Naive B cell (primary cell): ENCODE results near the gene ACP3. TPM values are rescaled to one million over a fixed set of nuclear protein-coding genes. Genes with fewer than 3 reads are reported as not detected.
"Not testable (repeated sequence)": the region's sequence is repeated elsewhere in the genome, so short reads cannot be mapped to it uniquely, and the experiment has no call there.

Experiments used
- ATAC-seq, 2 donors: fragments of 150-1000 bp; cut with Tn5 transposase; 2 replicates each; pipeline ENCODE4 v1.10.0; 2021; ENCODE audit warnings: low read depth in 2 of 2, mild to moderate bottlenecking in 2 of 2, moderate library complexity in 2 of 2
- DNase-seq: peaks from one replicate; pipeline ENCODE4 v3.0.0; 2022
- H3K27ac Mint-ChIP-seq, 6 donors: one replicate each; pipeline ENCODE4 v1.8.0; 2020 to 2022; ENCODE audit warnings: mild to moderate bottlenecking in 6 of 6, mixed read lengths in 6 of 6, moderate library complexity in 5 of 6, inconsistent platforms in 2 of 6
- H3K27me3 Mint-ChIP-seq, 3 donors: one replicate each; pipeline ENCODE4 v1.8.0; 2021 to 2022; ENCODE audit warnings: mixed read lengths in 3 of 3, mild to moderate bottlenecking in 1 of 3
- H3K36me3 Mint-ChIP-seq, 2 donors: one replicate each; pipeline ENCODE4 v1.8.0; 2020 to 2022; ENCODE audit warnings: mixed read lengths in 2 of 2, inconsistent platforms in 1 of 2, mild to moderate bottlenecking in 1 of 2
- H3K4me1 Mint-ChIP-seq, 3 donors: one replicate each; pipeline ENCODE4 v1.8.0; 2020 to 2022; ENCODE audit warnings: mixed read lengths in 3 of 3, inconsistent platforms in 1 of 3, mild to moderate bottlenecking in 1 of 3, moderate library complexity in 1 of 3
- H3K4me3 Mint-ChIP-seq, 8 donors: one replicate each; pipeline ENCODE4 v1.8.0; 2020 to 2022; ENCODE audit warnings: mild to moderate bottlenecking in 8 of 8, mixed read lengths in 8 of 8, moderate library complexity in 8 of 8, inconsistent platforms in 2 of 8
- H3K9me3 Mint-ChIP-seq, 7 donors: one replicate each; pipeline ENCODE4 v1.8.0; 2020 to 2022; ENCODE audit warnings: mixed read lengths in 7 of 7, mild to moderate bottlenecking in 5 of 7, inconsistent platforms in 2 of 7, moderate library complexity in 1 of 7
- polyA plus RNA-seq, 6 donors: library from polyadenylated mRNA; unstranded; fragments of 300-500 nt; fragmentation: Illumina TruSeq; gene quantifications; one replicate each; pipeline ENCODE4 v1.2.3, GENCODE V29; 2021; ENCODE audit warnings: low read depth in 6 of 6

Gene ACP3
- polyA plus RNA-seq, 6 donors from 2014 or later: not detected

DNA sequence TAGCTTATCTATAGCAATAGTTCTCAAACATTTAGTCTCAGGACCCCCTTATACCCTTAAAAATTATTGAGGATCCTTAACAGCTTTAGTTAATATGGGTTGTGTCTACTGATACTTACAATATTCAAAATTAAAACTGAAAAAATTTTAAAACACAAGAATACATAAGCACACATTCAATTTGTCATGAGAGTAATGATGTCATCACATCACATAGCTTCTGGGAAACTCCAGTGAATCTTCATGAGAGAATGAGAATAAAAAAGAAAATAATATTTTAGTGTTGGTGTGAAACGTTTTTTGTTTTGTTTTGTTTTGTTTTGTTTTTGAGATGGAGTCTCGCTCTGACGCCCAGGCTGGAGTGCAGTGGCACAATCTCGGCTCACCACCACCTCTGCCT lies 25.2 kb upstream of the ACP3 start:
- Mint-ChIP-seq H3K27me3 (peaks cover 7 to 21% (median 9%) of the 10 kb centered on the region in 3 donors), H3K9me3 (peaks cover 9 to 28% (median 10%) of the 10 kb centered on the region in 7 donors), H3K36me3 (no peaks in the 10 kb centered on the region), H3K4me3 (no peak overlapping the region), H3K4me1 (no peaks in the 10 kb centered on the region), H3K27ac (no peak overlapping the region)
- no peak for ATAC-seq
- no peak for DNase-seq

GRCh38 chr3:132293251-132293650 lies 24.0 kb upstream of the ACP3 start:
- H3K4me3 Mint-ChIP-seq: no peak overlapping the region
- no peaks in the 10 kb centered on the region for H3K36me3 Mint-ChIP-seq
- DNase-seq (no peak), ATAC-seq (no peak)
- H3K9me3 Mint-ChIP-seq: peaks cover 4 to 20% (median 10%) of the 10 kb centered on the region in 7 donors
- H3K27ac Mint-ChIP-seq: no peak overlapping the region
- no peaks in the 10 kb centered on the region for H3K4me1 Mint-ChIP-seq
- peaks cover 7 to 10% (median 9%) of the 10 kb centered on the region in 3 donors for H3K27me3 Mint-ChIP-seq

DNA sequence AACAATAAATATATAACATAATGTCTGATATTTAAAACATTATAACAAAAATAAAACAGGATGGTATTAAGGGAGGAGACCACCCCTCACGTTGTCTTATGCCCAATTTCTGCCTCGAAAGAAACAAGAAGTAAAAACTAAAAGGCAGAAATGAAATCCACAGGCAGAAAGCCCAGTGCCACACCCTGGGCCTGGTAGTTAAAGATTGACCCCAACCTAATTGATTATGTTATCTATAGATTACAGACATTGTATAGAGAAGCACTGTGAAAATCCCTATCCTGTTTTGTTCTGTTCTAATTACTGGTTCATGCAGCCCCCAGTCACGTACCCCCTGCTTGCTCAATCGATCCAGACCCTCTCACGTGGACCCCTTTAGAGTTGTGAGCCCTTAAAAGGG lies 22.3 kb upstream of the ACP3 start:
- H3K9me3 Mint-ChIP-seq: peaks cover 4 to 23% (median 10%) of the 10 kb centered on the region in 7 donors
- DNase-seq: no peak
- ATAC-seq: no peak
- H3K36me3 Mint-ChIP-seq: no peaks in the 10 kb centered on the region
- no peaks in the 10 kb centered on the region for H3K4me1 Mint-ChIP-seq
- no peak overlapping the region for H3K4me3 Mint-ChIP-seq
- H3K27me3 Mint-ChIP-seq: peaks cover 1 to 11% (median 4%) of the 10 kb centered on the region in 3 donors
- H3K27ac Mint-ChIP-seq: no peak overlapping the region

DNA sequence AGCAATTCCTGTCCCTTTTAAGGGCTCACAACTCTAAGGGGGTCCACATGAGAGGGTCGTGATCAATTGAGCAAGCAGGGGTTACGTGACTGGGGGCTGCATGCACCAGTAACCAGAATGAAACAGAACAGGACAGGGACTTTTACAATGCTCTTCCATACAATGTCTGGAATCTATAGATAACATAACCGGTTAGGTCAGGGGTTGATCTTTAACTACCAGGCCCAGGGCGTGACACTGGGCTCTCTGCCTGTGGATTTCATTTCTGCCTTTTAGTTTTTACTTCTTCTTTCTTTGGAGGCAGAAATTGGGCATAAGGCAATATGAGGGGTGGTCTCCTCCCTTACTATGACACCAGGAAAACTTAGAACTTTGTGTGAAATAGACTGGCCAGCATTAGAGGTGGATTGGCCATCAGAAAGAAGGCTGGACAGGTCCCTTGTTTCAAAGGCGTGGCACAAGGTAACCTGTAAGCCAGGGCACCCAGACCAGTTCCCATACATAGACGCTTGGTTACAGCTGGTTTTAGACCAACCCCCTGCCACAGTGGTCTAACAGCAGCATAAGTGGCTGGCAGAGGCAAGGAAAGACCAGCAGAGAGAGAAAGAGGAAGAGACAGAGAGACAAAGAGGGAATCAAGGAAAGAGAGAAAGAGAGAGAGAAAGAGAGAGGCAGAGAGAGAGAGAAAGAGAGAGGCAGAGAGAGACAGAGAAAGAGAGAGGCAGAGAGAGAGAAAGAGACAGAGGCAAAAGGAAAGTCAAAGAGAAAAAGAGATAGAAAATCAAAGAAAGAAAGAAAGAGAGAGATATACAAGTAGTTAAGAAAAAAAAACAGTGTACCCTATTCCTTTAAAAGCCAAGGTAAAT lies 13.6 kb upstream of the ACP3 start:
- DNase-seq, H3K27ac Mint-ChIP-seq, H3K4me1 Mint-ChIP-seq, H3K4me3 Mint-ChIP-seq, ATAC-seq: not testable (repeated sequence)
- H3K9me3 Mint-ChIP-seq: peaks cover 10 to 33% (median 12%) of the 10 kb centered on the region in 7 donors
- peaks cover 6 to 12% (median 7%) of the 10 kb centered on the region in 3 donors for H3K27me3 Mint-ChIP-seq
- H3K36me3 Mint-ChIP-seq: peaks cover 8 to 14% of the 10 kb centered on the region in 2 donors

GRCh38 chr3:132304351-132304750 lies 12.9 kb upstream of the ACP3 start:
- H3K36me3 Mint-ChIP-seq: peaks cover 8 to 14% of the 10 kb centered on the region in 2 donors
- not testable (repeated sequence) for H3K4me3 Mint-ChIP-seq, H3K27ac Mint-ChIP-seq, ATAC-seq, DNase-seq, H3K4me1 Mint-ChIP-seq
- peaks cover 3 to 12% (median 7%) of the 10 kb centered on the region in 3 donors for H3K27me3 Mint-ChIP-seq
- peaks cover 10 to 33% (median 12%) of the 10 kb centered on the region in 7 donors for H3K9me3 Mint-ChIP-seq

GRCh38 chr3:132310057-132310456 lies 7.2 kb upstream of the ACP3 start:
- not testable (repeated sequence) for H3K27me3 Mint-ChIP-seq, H3K4me1 Mint-ChIP-seq, ATAC-seq, H3K36me3 Mint-ChIP-seq, DNase-seq, H3K4me3 Mint-ChIP-seq, H3K9me3 Mint-ChIP-seq, H3K27ac Mint-ChIP-seq

- no peak overlapping the region for H3K27ac Mint-ChIP-seq
- H3K9me3 Mint-ChIP-seq: peaks cover 0 to 2% (median 0%) of the 10 kb centered on the region in 7 donors
- peaks cover 0 to 4% (median 0%) of the 10 kb centered on the region in 3 donors for H3K27me3 Mint-ChIP-seq
- no peaks in the 10 kb centered on the region for H3K4me1 Mint-ChIP-seq
- DNase-seq (no peak), ATAC-seq (no peak)
- no peak overlapping the region for H3K4me3 Mint-ChIP-seq
- H3K36me3 Mint-ChIP-seq: no peaks in the 10 kb centered on the region
Measured at GRCh38 chr3:132311316-132311715, 5.9 kb upstream of the ACP3 start.

DNA sequence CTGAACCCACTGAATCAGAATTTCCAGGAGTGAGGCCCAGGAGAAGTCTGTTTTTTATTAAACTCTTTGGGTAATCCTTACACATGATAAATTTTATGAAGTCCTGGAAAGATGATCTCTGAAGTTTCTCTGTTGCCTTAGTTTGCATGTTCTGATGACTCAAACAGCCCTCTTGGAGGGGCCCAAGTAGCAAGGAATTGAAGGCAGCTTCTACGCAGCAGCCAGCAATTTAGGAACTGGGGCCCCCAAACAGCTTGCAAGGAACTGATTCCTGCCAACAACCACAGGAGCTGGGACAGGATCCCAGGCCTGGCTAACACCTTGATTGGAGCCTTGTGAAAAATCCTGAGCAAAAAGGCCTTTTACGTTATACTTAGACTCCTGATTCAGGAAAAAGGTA lies 5.4 kb upstream of the ACP3 start:
- H3K4me1 Mint-ChIP-seq: no peaks in the 10 kb centered on the region
- H3K27ac Mint-ChIP-seq: no peak overlapping the region
- H3K36me3 Mint-ChIP-seq: no peaks in the 10 kb centered on the region
- peaks cover 0 to 2% (median 0%) of the 10 kb centered on the region in 7 donors for H3K9me3 Mint-ChIP-seq
- no peak for ATAC-seq
- DNase-seq: no peak
- H3K27me3 Mint-ChIP-seq: peaks cover 0 to 4% (median 0%) of the 10 kb centered on the region in 3 donors
- H3K4me3 Mint-ChIP-seq: no peak overlapping the region

DNA sequence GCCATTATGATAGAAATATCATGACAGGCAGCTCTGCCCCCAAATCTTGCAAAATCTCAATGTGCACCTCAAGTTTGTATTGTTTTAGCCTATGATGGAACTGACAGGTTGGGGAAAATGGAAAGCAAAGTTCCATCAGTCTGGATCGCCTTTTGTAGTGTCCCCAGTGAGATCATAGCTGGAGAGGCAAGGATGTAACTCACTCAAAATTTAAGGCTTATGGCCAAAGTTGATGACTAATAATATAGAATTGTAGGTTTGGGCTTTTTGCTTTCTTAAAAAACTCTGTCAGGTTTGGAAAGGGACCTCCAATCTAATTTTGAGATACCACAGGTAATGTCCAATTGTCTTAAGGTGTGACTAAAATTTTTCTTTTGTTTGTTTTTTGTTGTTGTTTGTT lies 1.4 kb upstream of the ACP3 start:
- DNase-seq (no peak), ATAC-seq (no peak)
- H3K27ac Mint-ChIP-seq: no peak overlapping the region
- no peak overlapping the region for H3K4me3 Mint-ChIP-seq
- H3K9me3 Mint-ChIP-seq: peaks cover 0 to 2% (median 0%) of the 10 kb centered on the region in 7 donors
- H3K36me3 Mint-ChIP-seq: no peaks in the 10 kb centered on the region
- peaks cover 5 to 7% (median 5%) of the 10 kb centered on the region in 3 donors for H3K4me1 Mint-ChIP-seq
- peaks cover 0 to 6% (median 4%) of the 10 kb centered on the region in 3 donors for H3K27me3 Mint-ChIP-seq

GRCh38 chr3:132318451-132318850 lies 1.2 kb downstream of the ACP3 start:
- Mint-ChIP-seq H3K4me1 (peaks cover 5 to 7% (median 5%) of the 10 kb centered on the region in 3 donors), H3K9me3 (peaks cover 0 to 2% (median 0%) of the 10 kb centered on the region in 7 donors), H3K27ac (no peak overlapping the region), H3K27me3 (peaks cover 0 to 12% (median 9%) of the 10 kb centered on the region in 3 donors), H3K4me3 (no peak overlapping the region), H3K36me3 (no peaks in the 10 kb centered on the region)
- ATAC-seq: no peak
- DNase-seq: no peak

DNA sequence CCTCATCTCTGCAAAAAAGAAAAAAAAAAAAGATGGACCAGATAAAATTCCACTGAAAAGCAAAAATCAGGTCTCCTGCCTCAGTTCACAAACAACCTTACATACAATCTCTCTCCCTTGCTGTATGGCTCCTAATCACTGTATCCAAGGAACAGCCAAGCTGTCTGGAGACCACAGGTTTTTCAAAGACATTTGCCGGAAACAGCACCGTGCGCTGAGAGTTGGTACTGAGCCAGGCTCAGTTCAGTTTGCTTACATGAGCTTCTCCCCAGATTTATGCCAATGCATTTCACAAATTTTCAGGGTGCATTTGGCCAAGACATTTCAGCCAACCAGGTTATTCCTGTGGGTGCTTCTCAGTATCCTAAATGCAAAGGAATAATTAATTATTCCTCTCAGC lies 4.1 kb downstream of the ACP3 start:
- Mint-ChIP-seq H3K27me3 (peaks cover 0 to 12% (median 5%) of the 10 kb centered on the region in 3 donors), H3K4me3 (no peak overlapping the region), H3K9me3 (no peaks in the 10 kb centered on the region), H3K27ac (no peak overlapping the region), H3K36me3 (no peaks in the 10 kb centered on the region), H3K4me1 (peaks cover 5 to 7% (median 5%) of the 10 kb centered on the region in 3 donors)
- ATAC-seq (no peak), DNase-seq (no peak)

DNA sequence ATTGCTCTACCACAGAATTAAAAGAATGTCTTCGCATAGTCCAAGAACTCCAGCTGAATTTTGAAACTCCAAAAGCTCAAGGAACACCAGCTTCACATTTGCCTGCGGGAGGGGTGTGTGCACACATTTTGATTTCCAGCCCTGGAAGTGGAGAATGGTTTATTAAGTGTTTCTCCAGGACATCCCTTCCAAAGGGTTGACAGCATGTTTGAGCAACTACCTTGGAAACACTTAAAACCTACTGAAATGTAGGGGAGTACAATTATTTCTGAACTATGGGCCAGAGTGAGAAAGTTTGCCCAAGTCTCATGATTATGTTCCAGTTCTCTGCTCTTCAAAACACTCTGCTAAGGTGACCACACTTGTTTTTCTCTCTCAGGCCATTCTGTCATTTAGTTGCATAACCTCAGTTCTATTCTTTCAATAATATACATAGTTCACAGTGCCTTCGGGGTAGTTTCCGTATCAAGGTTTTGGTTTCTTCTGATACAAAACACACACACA lies 7.9 kb downstream of the ACP3 start:
- ATAC-seq (no peak), DNase-seq (no peak)
- H3K36me3 Mint-ChIP-seq: no peaks in the 10 kb centered on the region
- H3K4me1 Mint-ChIP-seq: no peaks in the 10 kb centered on the region
- no peak overlapping the region for H3K27ac Mint-ChIP-seq
- no peaks in the 10 kb centered on the region for H3K9me3 Mint-ChIP-seq
- H3K4me3 Mint-ChIP-seq: no peak overlapping the region
- peaks cover 0 to 12% (median 9%) of the 10 kb centered on the region in 3 donors for H3K27me3 Mint-ChIP-seq

- Mint-ChIP-seq H3K4me1 (no peaks in the 10 kb centered on the region), H3K27me3 (peaks cover 0 to 12% (median 7%) of the 10 kb centered on the region in 3 donors), H3K9me3 (no peaks in the 10 kb centered on the region), H3K36me3 (no peaks in the 10 kb centered on the region), H3K4me3 (no peak overlapping the region), H3K27ac (no peak overlapping the region)
- ATAC-seq (no peak), DNase-seq (no peak)
Measured at GRCh38 chr3:132325634-132326033, 8.4 kb downstream of the ACP3 start.

DNA sequence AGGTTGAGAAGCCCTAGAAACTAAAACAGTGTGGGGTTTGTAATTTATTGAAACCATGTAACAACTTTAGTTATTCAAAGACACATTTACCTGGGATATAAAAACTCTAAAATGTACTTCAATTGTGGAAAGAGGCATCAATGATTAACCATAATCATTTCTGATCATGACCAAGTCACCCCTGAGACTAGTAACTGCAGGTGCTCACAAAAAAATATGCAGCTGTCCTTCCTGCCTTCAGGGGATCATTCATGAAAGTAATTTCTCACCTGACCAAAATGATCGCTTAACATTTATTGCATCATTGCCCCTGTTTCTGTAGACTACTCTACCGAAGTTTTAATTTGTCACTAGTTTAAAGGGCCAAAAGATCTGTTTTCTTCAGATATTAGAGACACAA lies 9.0 kb downstream of the ACP3 start:
- Mint-ChIP-seq H3K27me3 (peaks cover 0 to 15% (median 2%) of the 10 kb centered on the region in 3 donors), H3K4me3 (no peak overlapping the region), H3K36me3 (no peaks in the 10 kb centered on the region), H3K9me3 (no peaks in the 10 kb centered on the region), H3K4me1 (no peaks in the 10 kb centered on the region), H3K27ac (no peak overlapping the region)
- no peak for ATAC-seq
- DNase-seq: no peak
